NT2/D1 (cell line): ENCODE results near the gene LIN37.

ENCODE experiments used
- DNase-seq: peaks from one replicate; pipeline ENCODE4 v3.0.0-alpha.2; 2011; ENCODE audit warnings: low read depth, low spot score
- H3K27me3 ChIP-seq: 2 replicates; pipeline ENCODE4 v1.6.0; 2011; ENCODE audit warnings: mild to moderate bottlenecking; ENCODE audit not compliant: insufficient read length, insufficient read depth
- H3K36me3 ChIP-seq: 2 replicates; pipeline ENCODE4 v1.6.1; 2011; ENCODE audit warnings: mild to moderate bottlenecking, low read length, mixed read lengths; ENCODE audit not compliant: insufficient read depth, insufficient read length
- H3K4me1 ChIP-seq: 2 replicates; pipeline ENCODE4 v1.5.1; 2011; ENCODE audit not compliant: insufficient read depth, insufficient read length
- H3K4me3 ChIP-seq: 2 replicates; pipeline ENCODE4 v1.5.1; 2011; ENCODE audit warnings: low read depth; ENCODE audit not compliant: insufficient read length
- H3K9ac ChIP-seq: 2 replicates; pipeline ENCODE4 v1.6.0; 2011; ENCODE audit warnings: low read depth; ENCODE audit not compliant: insufficient read length
- H3K9me3 ChIP-seq: 2 replicates; pipeline ENCODE4 v1.5.1; 2011; ENCODE audit warnings: mild to moderate bottlenecking, low read length; ENCODE audit not compliant: insufficient read depth
- SUZ12 ChIP-seq: IDR thresholded peaks from 2 replicates; pipeline ENCODE4 v1.6.1; 2011; ENCODE audit not compliant: insufficient read length, insufficient read depth; ENCODE audit errors: extremely low read depth
- YY1 ChIP-seq: IDR thresholded peaks from 2 replicates; pipeline ENCODE4 v1.6.1; 2011; ENCODE audit not compliant: insufficient read length, insufficient read depth
- ZNF274 ChIP-seq: IDR thresholded peaks from 2 replicates; pipeline ENCODE4 v1.6.1; 2011; ENCODE audit warnings: mild to moderate bottlenecking, low read depth, low read length

The LIN37 gene

GRCh38 chr19:35716801-35717664 lies 31.3 kb upstream of the LIN37 start:
- H3K27me3 ChIP-seq = no peaks in the 10 kb centered on the region
- peak overlapping the region; percentile 94 for H3K9ac ChIP-seq
- no peak for TF ChIP-seq ZNF274
- TF ChIP-seq SUZ12 = no peak
- TF ChIP-seq YY1 = no peak
- H3K4me1 ChIP-seq = peaks cover 12% of the 10 kb centered on the region
- H3K36me3 ChIP-seq = peaks cover 23% of the 10 kb centered on the region
- peak; percentile 89 for DNase-seq
- peak overlapping the region; percentile 85 for H3K4me3 ChIP-seq
- H3K9me3 ChIP-seq = no peaks in the 10 kb centered on the region

GRCh38 chr19:35717665-35718344 lies 30.6 kb upstream of the LIN37 start, which contains the start of gene KMT2B:
KMT2B (plus strand) TSS chr19:35718003; CDS start chr19:35718019, 16 bp downstream.
- H3K27me3 ChIP-seq = no peaks in the 10 kb centered on the region
- peak within 1 kb of the TSS; percentile 90 for H3K9ac ChIP-seq
- peaks cover 31% of the 10 kb centered on the region for H3K36me3 ChIP-seq
- peaks cover 12% of the 10 kb centered on the region for H3K4me1 ChIP-seq
- no peak for DNase-seq
- no peaks in the 10 kb centered on the region for H3K9me3 ChIP-seq
- TF ChIP-seq ZNF274 (no peak), SUZ12 (no peak), YY1 (no peak)
- H3K4me3 ChIP-seq = peak within 1 kb of the TSS; percentile 90

- H3K4me3 ChIP-seq = peak overlapping the region; percentile 90
- peak overlapping the region; percentile 90 for H3K9ac ChIP-seq
- H3K36me3 ChIP-seq = peaks cover 37% of the 10 kb centered on the region
- DNase-seq = no peak
- H3K27me3 ChIP-seq = no peaks in the 10 kb centered on the region
- peaks cover 9% of the 10 kb centered on the region for H3K4me1 ChIP-seq
- no peak for TF ChIP-seq YY1
- no peaks in the 10 kb centered on the region for H3K9me3 ChIP-seq
These were observed 29.9 kb upstream of the LIN37 start for GRCh38 chr19:35718345-35719041.

GRCh38 chr19:35719402-35720162 lies 28.8 kb upstream of the LIN37 start:
- no peaks in the 10 kb centered on the region for H3K27me3 ChIP-seq
- H3K36me3 ChIP-seq = peaks cover 48% of the 10 kb centered on the region
- DNase-seq = no peak
- H3K4me1 ChIP-seq = peaks cover 9% of the 10 kb centered on the region
- H3K9ac ChIP-seq = peak overlapping the region; percentile 90
- TF ChIP-seq ZNF274 = no peak
- TF ChIP-seq SUZ12 = no peak
- TF ChIP-seq YY1 = no peak
- no peak overlapping the region for H3K4me3 ChIP-seq
- H3K9me3 ChIP-seq = no peaks in the 10 kb centered on the region

GRCh38 chr19:35720163-35720524 lies 28.2 kb upstream of the LIN37 start:
- Histone ChIP-seq H3K9ac (no peak overlapping the region), H3K4me1 (peaks cover 8% of the 10 kb centered on the region), H3K4me3 (no peak overlapping the region), H3K27me3 (no peaks in the 10 kb centered on the region), H3K9me3 (no peaks in the 10 kb centered on the region), H3K36me3 (peaks cover 54% of the 10 kb centered on the region)
- TF ChIP-seq ZNF274 (no peak), SUZ12 (no peak), YY1 (no peak)
- DNase-seq = no peak

- TF ChIP-seq YY1 (no peak), SUZ12 (no peak)
- Histone ChIP-seq H3K4me3 (no peak overlapping the region), H3K9me3 (no peaks in the 10 kb centered on the region), H3K27me3 (no peaks in the 10 kb centered on the region), H3K9ac (no peak overlapping the region), H3K4me1 (peaks cover 3% of the 10 kb centered on the region), H3K36me3 (peaks cover 59% of the 10 kb centered on the region)
- no peak for DNase-seq
These were observed 27.7 kb upstream of the LIN37 start for GRCh38 chr19:35720648-35721047.
